H1 (cell line): Measurements from ENCODE around the gene CTXN1. TPM values are rescaled to one million over a fixed set of nuclear protein-coding genes. Genes with fewer than 3 reads are reported as not detected.
A peak's percentile ranks its signal among the peaks of the same experiment; 100 is the strongest.

Experiments used
- CREB1 ChIP-seq: IDR thresholded peaks from 2 replicates; pipeline ENCODE4 v1.6.1; 2012; ENCODE audit warnings: inconsistent platforms
- GABPA ChIP-seq: IDR thresholded peaks from 2 replicates; pipeline ENCODE4 v1.6.1; 2011; ENCODE audit warnings: mild to moderate bottlenecking, low read length, moderate library complexity, borderline replicate concordance; ENCODE audit not compliant: insufficient read depth
- RAD21 ChIP-seq, 2 experiments: IDR thresholded peaks in 1 of 2; conservative IDR thresholded peaks in 1 of 2; 2 replicates each; pipeline ENCODE4 v1.6.1; 2011; ENCODE audit warnings: low read depth in 2 of 2, low read length in 2 of 2, improper control_type of control experiment in 1 of 2, inconsistent platforms in 1 of 2, mild to moderate bottlenecking in 1 of 2, moderate library complexity in 1 of 2
- SIX5 ChIP-seq: IDR thresholded peaks from 2 replicates; pipeline ENCODE4 v1.6.1; 2011; ENCODE audit warnings: mild to moderate bottlenecking, low read depth, low read length
- TAF1 ChIP-seq: IDR thresholded peaks from 2 replicates; pipeline ENCODE4 v1.6.1; 2011; ENCODE audit warnings: mild to moderate bottlenecking, low read depth, low read length
- TBP ChIP-seq: IDR thresholded peaks from 2 replicates; pipeline ENCODE4 v1.6.1; 2011; ENCODE audit warnings: low read depth, low read length, improper control_type of control experiment
- YY1 ChIP-seq: IDR thresholded peaks from 2 replicates; pipeline ENCODE4 v1.6.1; 2011; ENCODE audit warnings: low read depth, mild to moderate bottlenecking, low read length
- polyA plus RNA-seq, 7 experiments: library from polyadenylated mRNA; depleted of rRNA in 3 of 7; stranded (reverse) in 5 of 7; unstranded in 2 of 7; fragments of >200 nt in 5 of 7; fragments of 200-250 nt in 2 of 7; gene quantifications; 1 replicate in 5 of 7; 2 replicates in 1 of 7; 4 replicates in 1 of 7; pipeline versions ENCODE4 v1.2.1 to v1.2.3, GENCODE V29; 2011 to 2013; ENCODE audit warnings: missing spikeins in 2 of 7, mixed read lengths in 2 of 7
- total RNA-seq: library from RNA; stranded (reverse); fragmentation: NEBNext Ultra II Directional; extraction: Animal tissue kit (Norgen Biotek cat#: 25700); gene quantifications from 2 replicates; pipeline ENCODE4 v1.2.1, GENCODE V29; 2021
- TF ChIP-seq, protein P1 (sequence below): IDR thresholded peaks from 2 replicates; pipeline ENCODE4 v1.6.1; 2011; ENCODE audit warnings: low read depth, mild to moderate bottlenecking, low read length; ENCODE audit not compliant: insufficient read depth
- TF ChIP-seq, protein P2 (sequence below): fragments of 300-600 bp; sonication (generic); IDR thresholded peaks from 2 replicates; pipeline ENCODE4 v1.7.1; 2012; ENCODE audit warnings: low read length, moderate library complexity, mild to moderate bottlenecking, inconsistent platforms; ENCODE audit not compliant: insufficient replicate concordance

The CTXN1 gene
- total and polyA plus RNA-seq, 2 of the 8 experiments (the other 6 are each of a cell fraction or from before 2014, with no cell fraction given) = 16.4 to 58.0 TPM

DNA sequence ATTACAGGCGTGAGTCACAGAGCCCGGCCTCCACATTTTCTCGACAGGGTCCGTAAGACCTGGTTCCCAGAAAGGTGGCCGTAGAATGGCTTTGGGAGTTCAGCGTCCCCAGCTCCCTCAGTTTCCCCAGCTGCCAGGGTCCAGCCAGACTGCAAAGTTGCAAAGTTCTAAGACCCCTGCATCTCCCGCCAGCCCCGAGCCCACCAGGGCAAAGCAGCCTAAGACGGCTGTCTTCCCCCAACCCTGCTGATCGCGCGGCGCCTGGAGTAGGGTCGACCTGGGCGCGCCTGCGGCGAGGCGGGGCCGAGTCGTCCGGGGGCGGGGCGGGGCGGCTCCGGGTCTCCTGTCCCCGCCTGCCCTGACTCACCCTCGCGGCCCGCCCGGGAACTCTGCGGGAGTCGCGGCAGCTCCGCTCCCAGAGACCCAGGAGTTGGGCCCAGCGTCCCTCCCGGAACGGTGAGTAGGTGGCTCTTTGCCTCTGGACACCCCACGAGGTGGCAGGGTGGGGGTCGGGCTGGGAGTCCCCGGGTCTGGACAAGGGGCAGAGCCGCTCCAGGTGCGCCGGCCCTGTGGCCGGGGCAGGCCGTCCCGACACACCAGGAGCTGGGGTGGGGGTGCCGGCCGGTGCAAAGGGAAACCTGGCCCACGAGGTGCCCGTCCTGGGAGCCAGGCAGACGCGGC lies 37.6 kb downstream of the CTXN1 start, which contains the start of gene LRRC8E (continued):
- TF ChIP-seq RAD21 (IDR thresholded peaks at IDR 0.05 in 1 of 2, conservative IDR thresholded peaks at IDR 0.05 in 1 of 2; ENCODE audit: low read depth in 2 of 2, low read length in 2 of 2) = no peak
- TF ChIP-seq, protein P1, sequence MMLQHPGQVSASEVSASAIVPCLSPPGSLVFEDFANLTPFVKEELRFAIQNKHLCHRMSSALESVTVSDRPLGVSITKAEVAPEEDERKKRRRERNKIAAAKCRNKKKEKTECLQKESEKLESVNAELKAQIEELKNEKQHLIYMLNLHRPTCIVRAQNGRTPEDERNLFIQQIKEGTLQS = no peak
- TF ChIP-seq TBP = no peak
- TF ChIP-seq GABPA = no peak; the same call in 1 of the 2 replicates
- TF ChIP-seq YY1 = no peak
- no peak for TF ChIP-seq TAF1
- TF ChIP-seq, protein P2, sequence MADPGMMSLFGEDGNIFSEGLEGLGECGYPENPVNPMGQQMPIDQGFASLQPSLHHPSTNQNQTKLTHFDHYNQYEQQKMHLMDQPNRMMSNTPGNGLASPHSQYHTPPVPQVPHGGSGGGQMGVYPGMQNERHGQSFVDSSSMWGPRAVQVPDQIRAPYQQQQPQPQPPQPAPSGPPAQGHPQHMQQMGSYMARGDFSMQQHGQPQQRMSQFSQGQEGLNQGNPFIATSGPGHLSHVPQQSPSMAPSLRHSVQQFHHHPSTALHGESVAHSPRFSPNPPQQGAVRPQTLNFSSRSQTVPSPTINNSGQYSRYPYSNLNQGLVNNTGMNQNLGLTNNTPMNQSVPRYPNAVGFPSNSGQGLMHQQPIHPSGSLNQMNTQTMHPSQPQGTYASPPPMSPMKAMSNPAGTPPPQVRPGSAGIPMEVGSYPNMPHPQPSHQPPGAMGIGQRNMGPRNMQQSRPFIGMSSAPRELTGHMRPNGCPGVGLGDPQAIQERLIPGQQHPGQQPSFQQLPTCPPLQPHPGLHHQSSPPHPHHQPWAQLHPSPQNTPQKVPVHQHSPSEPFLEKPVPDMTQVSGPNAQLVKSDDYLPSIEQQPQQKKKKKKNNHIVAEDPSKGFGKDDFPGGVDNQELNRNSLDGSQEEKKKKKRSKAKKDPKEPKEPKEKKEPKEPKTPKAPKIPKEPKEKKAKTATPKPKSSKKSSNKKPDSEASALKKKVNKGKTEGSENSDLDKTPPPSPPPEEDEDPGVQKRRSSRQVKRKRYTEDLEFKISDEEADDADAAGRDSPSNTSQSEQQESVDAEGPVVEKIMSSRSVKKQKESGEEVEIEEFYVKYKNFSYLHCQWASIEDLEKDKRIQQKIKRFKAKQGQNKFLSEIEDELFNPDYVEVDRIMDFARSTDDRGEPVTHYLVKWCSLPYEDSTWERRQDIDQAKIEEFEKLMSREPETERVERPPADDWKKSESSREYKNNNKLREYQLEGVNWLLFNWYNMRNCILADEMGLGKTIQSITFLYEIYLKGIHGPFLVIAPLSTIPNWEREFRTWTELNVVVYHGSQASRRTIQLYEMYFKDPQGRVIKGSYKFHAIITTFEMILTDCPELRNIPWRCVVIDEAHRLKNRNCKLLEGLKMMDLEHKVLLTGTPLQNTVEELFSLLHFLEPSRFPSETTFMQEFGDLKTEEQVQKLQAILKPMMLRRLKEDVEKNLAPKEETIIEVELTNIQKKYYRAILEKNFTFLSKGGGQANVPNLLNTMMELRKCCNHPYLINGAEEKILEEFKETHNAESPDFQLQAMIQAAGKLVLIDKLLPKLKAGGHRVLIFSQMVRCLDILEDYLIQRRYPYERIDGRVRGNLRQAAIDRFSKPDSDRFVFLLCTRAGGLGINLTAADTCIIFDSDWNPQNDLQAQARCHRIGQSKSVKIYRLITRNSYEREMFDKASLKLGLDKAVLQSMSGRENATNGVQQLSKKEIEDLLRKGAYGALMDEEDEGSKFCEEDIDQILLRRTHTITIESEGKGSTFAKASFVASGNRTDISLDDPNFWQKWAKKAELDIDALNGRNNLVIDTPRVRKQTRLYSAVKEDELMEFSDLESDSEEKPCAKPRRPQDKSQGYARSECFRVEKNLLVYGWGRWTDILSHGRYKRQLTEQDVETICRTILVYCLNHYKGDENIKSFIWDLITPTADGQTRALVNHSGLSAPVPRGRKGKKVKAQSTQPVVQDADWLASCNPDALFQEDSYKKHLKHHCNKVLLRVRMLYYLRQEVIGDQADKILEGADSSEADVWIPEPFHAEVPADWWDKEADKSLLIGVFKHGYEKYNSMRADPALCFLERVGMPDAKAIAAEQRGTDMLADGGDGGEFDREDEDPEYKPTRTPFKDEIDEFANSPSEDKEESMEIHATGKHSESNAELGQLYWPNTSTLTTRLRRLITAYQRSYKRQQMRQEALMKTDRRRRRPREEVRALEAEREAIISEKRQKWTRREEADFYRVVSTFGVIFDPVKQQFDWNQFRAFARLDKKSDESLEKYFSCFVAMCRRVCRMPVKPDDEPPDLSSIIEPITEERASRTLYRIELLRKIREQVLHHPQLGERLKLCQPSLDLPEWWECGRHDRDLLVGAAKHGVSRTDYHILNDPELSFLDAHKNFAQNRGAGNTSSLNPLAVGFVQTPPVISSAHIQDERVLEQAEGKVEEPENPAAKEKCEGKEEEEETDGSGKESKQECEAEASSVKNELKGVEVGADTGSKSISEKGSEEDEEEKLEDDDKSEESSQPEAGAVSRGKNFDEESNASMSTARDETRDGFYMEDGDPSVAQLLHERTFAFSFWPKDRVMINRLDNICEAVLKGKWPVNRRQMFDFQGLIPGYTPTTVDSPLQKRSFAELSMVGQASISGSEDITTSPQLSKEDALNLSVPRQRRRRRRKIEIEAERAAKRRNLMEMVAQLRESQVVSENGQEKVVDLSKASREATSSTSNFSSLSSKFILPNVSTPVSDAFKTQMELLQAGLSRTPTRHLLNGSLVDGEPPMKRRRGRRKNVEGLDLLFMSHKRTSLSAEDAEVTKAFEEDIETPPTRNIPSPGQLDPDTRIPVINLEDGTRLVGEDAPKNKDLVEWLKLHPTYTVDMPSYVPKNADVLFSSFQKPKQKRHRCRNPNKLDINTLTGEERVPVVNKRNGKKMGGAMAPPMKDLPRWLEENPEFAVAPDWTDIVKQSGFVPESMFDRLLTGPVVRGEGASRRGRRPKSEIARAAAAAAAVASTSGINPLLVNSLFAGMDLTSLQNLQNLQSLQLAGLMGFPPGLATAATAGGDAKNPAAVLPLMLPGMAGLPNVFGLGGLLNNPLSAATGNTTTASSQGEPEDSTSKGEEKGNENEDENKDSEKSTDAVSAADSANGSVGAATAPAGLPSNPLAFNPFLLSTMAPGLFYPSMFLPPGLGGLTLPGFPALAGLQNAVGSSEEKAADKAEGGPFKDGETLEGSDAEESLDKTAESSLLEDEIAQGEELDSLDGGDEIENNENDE = no peak
- peak; percentile 21; the same call in 1 of the 2 replicates for TF ChIP-seq CREB1
- no peak for TF ChIP-seq SIX5
